ENCODE measurements around the gene LRRFIP2.

Gene LRRFIP2

GRCh38 chr3:37117548-37117947 lies 56.8 kb downstream of the LRRFIP2 start:
- DNase-seq = no peak

GRCh38 chr3:37116998-37117397 lies 57.4 kb downstream of the LRRFIP2 start:
- no peak for DNase-seq

- DNase-seq = no peak
These were observed 58.9 kb downstream of the LRRFIP2 start for GRCh38 chr3:37115446-37115845.

- DNase-seq = no peak
These were observed 59.9 kb downstream of the LRRFIP2 start for GRCh38 chr3:37114251-37115145.

GRCh38 chr3:37112987-37113386 lies 61.4 kb downstream of the LRRFIP2 start:
- DNase-seq = no peak

- DNase-seq = no peak
These were observed 63.2 kb downstream of the LRRFIP2 start for GRCh38 chr3:37111199-37111598.

GRCh38 chr3:37107846-37108245 lies 66.5 kb downstream of the LRRFIP2 start:
- no peak for DNase-seq

GRCh38 chr3:37103103-37103808 lies 71.1 kb downstream of the LRRFIP2 start:
- DNase-seq = no peak

GRCh38 chr3:37100411-37100810 lies 74.0 kb downstream of the LRRFIP2 start:
- no peak for DNase-seq

- DNase-seq = no peak
These were observed 74.9 kb downstream of the LRRFIP2 start for GRCh38 chr3:37099469-37099868.

GRCh38 chr3:37098884-37099283 lies 75.5 kb downstream of the LRRFIP2 start:
- DNase-seq = no peak

GRCh38 chr3:37097776-37098175 lies 76.6 kb downstream of the LRRFIP2 start:
- DNase-seq = no peak

- DNase-seq = no peak
These were observed 77.4 kb downstream of the LRRFIP2 start for GRCh38 chr3:37096975-37097374.

- no peak for DNase-seq
These were observed 78.1 kb downstream of the LRRFIP2 start for GRCh38 chr3:37096288-37096687.

- no peak for DNase-seq
These were observed 79.7 kb downstream of the LRRFIP2 start for GRCh38 chr3:37094636-37095035.

- DNase-seq = no peak
These were observed 80.9 kb downstream of the LRRFIP2 start for GRCh38 chr3:37093481-37093880.

- DNase-seq = no peak
These were observed 81.9 kb downstream of the LRRFIP2 start for GRCh38 chr3:37092484-37092883.

- DNase-seq = no peak
These were observed 86.5 kb downstream of the LRRFIP2 start for GRCh38 chr3:37087870-37088269.

- no peak for DNase-seq
These were observed 87.5 kb downstream of the LRRFIP2 start for GRCh38 chr3:37086918-37087317.

- no peak for DNase-seq
These were observed 92.1 kb downstream of the LRRFIP2 start for GRCh38 chr3:37082317-37082716.

GRCh38 chr3:37075955-37076354 lies 98.4 kb downstream of the LRRFIP2 start:
- DNase-seq = no peak

GRCh38 chr3:37074178-37074577 lies 100.2 kb downstream of the LRRFIP2 start:
- DNase-seq = no peak

GRCh38 chr3:37072892-37073291 lies 101.5 kb downstream of the LRRFIP2 start:
- peak in 7 of 56 donors; percentile 1 to 26 (median 5) for DNase-seq
